Measurements from ENCODE around the gene GABARAP.

GABARAP gene

GRCh38 chr17:7289256-7290032 is 47.2 kb upstream of the GABARAP start:
- Histone ChIP-seq H3K27ac (ENCODE audit: low read depth, low read length) (no peak overlapping the region), H3K4me3 (ENCODE audit: low read length) (no peak overlapping the region), H3K4me2 (ENCODE audit: low read length) (no peak overlapping the region), H3K9me3 (ENCODE audit: control insufficient read depth, insufficient read depth, low read length) (no peaks in the 10 kb centered on the region), H3K79me2 (ENCODE audit: control insufficient read depth, low read length) (no peaks in the 10 kb centered on the region), H3F3A (ENCODE audit: control insufficient read depth, insufficient read depth) (0 out of 2 replicates have a peak, but pooled peaks cover 2% of the 10 kb centered on the region), H3K4me1 (ENCODE audit: control insufficient read depth, low read length) (peaks cover 4% of the 10 kb centered on the region; the same call in 1 of the 2 replicates), H3K36me3 (ENCODE audit: control insufficient read depth, low read length) (no peaks in the 10 kb centered on the region), H3K27me3 (ENCODE audit: control insufficient read depth, low read length) (peaks cover 71% of the 10 kb centered on the region), H4K20me1 (ENCODE audit: control insufficient read depth, insufficient read depth, low read depth, low read length) (no peaks in the 10 kb centered on the region), H3K9me2 (replicated peaks; ENCODE audit: control insufficient read depth, low read length) (no peaks in the 10 kb centered on the region)
- no peak for TF ChIP-seq EZH2phosphoT487 (IDR thresholded peaks at IDR 0.05; ENCODE audit: borderline replicate concordance, low read length)

DNA sequence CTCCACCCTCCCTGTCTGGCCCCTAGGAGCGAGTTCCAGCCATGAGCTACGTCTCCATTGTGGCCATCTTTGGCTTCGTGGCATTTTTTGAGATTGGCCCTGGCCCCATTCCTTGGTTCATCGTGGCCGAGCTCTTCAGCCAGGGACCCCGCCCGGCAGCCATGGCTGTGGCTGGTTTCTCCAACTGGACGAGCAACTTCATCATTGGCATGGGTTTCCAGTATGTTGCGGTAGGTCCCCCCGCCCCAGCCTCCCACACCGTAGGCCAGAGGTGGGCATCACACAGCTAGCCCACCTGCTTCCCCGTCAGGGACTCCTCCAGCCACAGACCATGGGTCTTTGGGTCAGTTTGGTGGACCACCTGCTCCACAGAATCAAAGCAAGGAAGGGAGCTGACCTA is 43.4 kb upstream of the GABARAP start:
- Histone ChIP-seq H3F3A (ENCODE audit: control insufficient read depth, insufficient read depth) (peaks cover 3% of the 10 kb centered on the region; the same call in 1 of the 2 replicates), H3K9me2 (replicated peaks; ENCODE audit: control insufficient read depth, low read length) (no peaks in the 10 kb centered on the region), H4K20me1 (ENCODE audit: control insufficient read depth, insufficient read depth, low read depth, low read length) (no peaks in the 10 kb centered on the region), H3K4me2 (ENCODE audit: low read length) (no peak overlapping the region), H3K36me3 (ENCODE audit: control insufficient read depth, low read length) (no peaks in the 10 kb centered on the region), H3K27me3 (ENCODE audit: control insufficient read depth, low read length) (peaks cover 53% of the 10 kb centered on the region), H3K27ac (ENCODE audit: low read depth, low read length) (no peak overlapping the region), H3K4me3 (ENCODE audit: low read length) (no peak overlapping the region), H3K4me1 (ENCODE audit: control insufficient read depth, low read length) (peaks cover 23% of the 10 kb centered on the region), H3K79me2 (ENCODE audit: control insufficient read depth, low read length) (no peaks in the 10 kb centered on the region), H3K9me3 (ENCODE audit: control insufficient read depth, insufficient read depth, low read length) (no peaks in the 10 kb centered on the region)
- TF ChIP-seq CTCF (IDR thresholded peaks at IDR 0.05; ENCODE audit: low read depth, low read length, poor library complexity, severe bottlenecking): no peak
- no peak for TF ChIP-seq EZH2phosphoT487 (IDR thresholded peaks at IDR 0.05; ENCODE audit: borderline replicate concordance, low read length)

- no peak for TF ChIP-seq CTCF (IDR thresholded peaks at IDR 0.05; ENCODE audit: low read depth, low read length, poor library complexity, severe bottlenecking)
- TF ChIP-seq EZH2phosphoT487 (IDR thresholded peaks at IDR 0.05; ENCODE audit: borderline replicate concordance, low read length): no peak
- H3K79me2 ChIP-seq (ENCODE audit: control insufficient read depth, low read length): no peaks in the 10 kb centered on the region
- H3K9me2 ChIP-seq (replicated peaks; ENCODE audit: control insufficient read depth, low read length): no peaks in the 10 kb centered on the region
- no peaks in the 10 kb centered on the region for H4K20me1 ChIP-seq (ENCODE audit: control insufficient read depth, insufficient read depth, low read depth, low read length)
- no peaks in the 10 kb centered on the region for H3K9me3 ChIP-seq (ENCODE audit: control insufficient read depth, insufficient read depth, low read length)
- H3K27me3 ChIP-seq (ENCODE audit: control insufficient read depth, low read length): peaks cover 51% of the 10 kb centered on the region
- no peaks in the 10 kb centered on the region for H3K36me3 ChIP-seq (ENCODE audit: control insufficient read depth, low read length)
- peaks cover 3% of the 10 kb centered on the region; the same call in 1 of the 2 replicates for H3F3A ChIP-seq (ENCODE audit: control insufficient read depth, insufficient read depth)
- H3K27ac ChIP-seq (ENCODE audit: low read depth, low read length): no peak overlapping the region
- peaks cover 31% of the 10 kb centered on the region for H3K4me1 ChIP-seq (ENCODE audit: control insufficient read depth, low read length)
- H3K4me3 ChIP-seq (ENCODE audit: low read length): no peak overlapping the region
- H3K4me2 ChIP-seq (ENCODE audit: low read length): no peak overlapping the region
These were observed 42.7 kb upstream of the GABARAP start for GRCh38 chr17:7284911-7285310.

Data from DOHH2 (cell line).